ENCODE data around the gene KANK3.
"Not testable (repeated sequence)": the region's sequence is repeated elsewhere in the genome, so short reads cannot be mapped to it uniquely, and the experiment has no call there.

The KANK3 gene

GRCh38 chr19:8342684-8343482 is at the start of gene KANK3:
Gene KANK3 (minus strand): TSS chr19:8343262. CDS start chr19:8337828, 5,434 bp downstream.
- peak; percentile 91 for DNase-seq (ENCODE audit: low read depth in 2 of 2)

GRCh38 chr19:8392017-8392591 is 49.0 kb upstream of the KANK3 start:
- DNase-seq (ENCODE audit: low read depth in 2 of 2): no peak

DNA sequence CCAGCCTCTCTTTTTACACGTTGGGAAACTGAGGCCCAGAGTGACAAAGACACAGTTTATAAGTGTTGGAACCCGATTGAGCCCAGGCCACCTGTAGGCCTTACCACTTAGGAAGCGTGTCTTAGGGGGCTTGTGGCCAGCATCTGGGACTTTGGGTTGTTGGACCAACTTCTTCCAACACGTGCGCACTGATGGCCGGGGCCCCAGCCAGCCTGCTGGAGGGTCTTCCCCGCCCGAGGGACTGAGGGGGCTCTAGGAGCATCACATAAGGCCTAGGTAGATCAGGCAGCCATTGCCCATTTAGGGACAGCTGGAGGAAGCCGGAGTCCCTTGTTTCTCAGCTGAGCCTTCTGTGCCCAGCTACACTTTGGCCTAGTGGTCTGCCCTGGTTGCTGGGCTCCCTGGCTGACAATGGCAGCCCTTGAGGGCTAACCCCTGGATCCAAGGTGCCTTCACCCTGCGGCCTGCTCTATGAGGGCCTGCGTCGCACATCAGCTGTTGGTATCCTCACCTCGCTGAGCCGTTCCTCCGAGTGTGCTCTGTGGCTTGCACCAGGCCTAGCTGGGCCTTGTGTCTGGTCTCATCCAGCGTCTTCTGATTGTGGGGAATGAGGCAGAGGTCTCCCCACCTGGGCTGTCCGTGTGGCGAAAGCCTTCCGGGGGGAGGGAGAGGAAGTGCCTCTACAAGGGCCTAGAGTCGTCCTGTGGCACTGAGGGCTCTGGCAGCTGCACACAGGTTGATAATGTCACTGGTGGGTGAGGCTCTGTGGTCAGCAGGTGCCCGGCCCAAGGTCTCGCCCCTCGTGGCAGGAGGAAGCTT is 48.3 kb upstream of the KANK3 start:
- no peak for DNase-seq (ENCODE audit: low read depth in 2 of 2)

DNA sequence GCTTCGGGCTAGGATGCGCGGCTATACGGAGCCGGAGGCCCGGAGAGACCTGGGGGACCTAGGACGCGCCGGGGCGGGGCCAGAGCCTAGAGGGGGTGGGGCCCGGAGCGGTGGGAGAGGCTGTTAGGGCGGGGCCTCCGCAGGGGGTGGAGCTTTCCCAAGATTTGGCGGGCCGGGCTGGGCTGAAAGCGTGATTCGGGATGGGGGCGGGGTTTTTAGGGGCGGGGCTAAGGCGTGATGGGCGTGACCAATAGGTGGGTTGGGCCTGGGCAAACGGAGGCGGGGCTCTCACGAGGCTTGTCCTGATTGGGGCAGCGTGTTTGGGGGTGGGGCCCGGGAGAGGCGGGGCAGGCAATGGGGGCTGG is 47.5 kb upstream of the KANK3 start:
- DNase-seq (ENCODE audit: low read depth in 2 of 2): peak; percentile 88 to 97

DNA sequence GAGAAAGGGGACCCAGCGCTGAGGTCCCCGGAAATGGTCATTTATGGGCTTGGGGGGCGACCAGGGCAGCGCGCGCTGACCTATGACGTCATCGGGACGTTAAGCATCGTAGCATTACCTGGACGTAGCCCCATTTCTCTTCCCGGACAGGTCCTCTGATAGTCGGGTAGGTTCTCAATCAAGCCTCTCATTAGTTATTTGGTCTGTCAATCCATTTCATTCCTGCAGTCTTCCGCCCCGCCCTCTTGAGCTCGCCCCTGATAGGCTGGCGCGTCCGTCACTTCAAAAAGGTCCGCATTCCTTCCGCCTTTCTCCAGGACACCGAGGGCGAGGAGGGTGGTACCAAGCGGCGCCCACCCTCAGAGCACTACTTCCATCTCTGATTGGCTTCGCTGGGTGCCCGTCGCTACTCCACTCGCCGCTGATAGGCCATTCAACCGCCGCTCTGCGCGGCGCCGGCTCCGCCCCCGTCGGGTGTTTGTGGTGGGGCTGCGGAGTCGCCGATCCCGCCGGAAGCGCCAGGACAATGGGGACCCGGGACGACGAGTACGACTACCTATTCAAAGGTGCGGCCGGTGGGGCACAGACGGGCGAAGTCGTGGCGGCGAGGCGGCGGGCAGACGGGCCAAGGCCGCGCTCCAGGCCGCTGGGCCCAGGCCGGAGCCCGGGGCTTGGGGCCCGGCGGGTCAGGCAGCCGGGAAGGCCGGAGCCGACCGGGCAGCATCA is 47.0 kb upstream of the KANK3 start, which contains the start of gene RAB11B:
RAB11B (plus strand) TSS at position 470 of the 726 bp plus-strand sequence; CDS start at position 527, 57 bp downstream.
- peak; percentile 95 to 97 for DNase-seq (ENCODE audit: low read depth in 2 of 2)

DNA sequence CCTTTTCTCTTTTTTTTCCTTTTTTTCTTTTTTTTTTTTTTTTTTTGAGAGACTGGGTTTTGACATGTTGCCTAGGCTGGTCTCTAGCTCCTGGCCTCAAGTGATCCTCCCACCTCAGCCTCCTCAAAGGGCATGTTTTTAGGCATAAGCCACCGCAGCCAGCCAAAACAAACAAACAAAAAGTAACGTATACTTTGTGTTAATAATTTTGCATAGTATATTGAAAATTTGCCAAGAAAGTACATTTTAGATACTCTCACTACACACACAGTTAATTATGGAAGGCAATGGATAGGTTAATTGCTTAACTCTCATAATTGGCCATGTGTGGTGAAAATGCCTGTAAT is 45.5 kb upstream of the KANK3 start:
- no peak for DNase-seq (ENCODE audit: low read depth in 2 of 2)

DNA sequence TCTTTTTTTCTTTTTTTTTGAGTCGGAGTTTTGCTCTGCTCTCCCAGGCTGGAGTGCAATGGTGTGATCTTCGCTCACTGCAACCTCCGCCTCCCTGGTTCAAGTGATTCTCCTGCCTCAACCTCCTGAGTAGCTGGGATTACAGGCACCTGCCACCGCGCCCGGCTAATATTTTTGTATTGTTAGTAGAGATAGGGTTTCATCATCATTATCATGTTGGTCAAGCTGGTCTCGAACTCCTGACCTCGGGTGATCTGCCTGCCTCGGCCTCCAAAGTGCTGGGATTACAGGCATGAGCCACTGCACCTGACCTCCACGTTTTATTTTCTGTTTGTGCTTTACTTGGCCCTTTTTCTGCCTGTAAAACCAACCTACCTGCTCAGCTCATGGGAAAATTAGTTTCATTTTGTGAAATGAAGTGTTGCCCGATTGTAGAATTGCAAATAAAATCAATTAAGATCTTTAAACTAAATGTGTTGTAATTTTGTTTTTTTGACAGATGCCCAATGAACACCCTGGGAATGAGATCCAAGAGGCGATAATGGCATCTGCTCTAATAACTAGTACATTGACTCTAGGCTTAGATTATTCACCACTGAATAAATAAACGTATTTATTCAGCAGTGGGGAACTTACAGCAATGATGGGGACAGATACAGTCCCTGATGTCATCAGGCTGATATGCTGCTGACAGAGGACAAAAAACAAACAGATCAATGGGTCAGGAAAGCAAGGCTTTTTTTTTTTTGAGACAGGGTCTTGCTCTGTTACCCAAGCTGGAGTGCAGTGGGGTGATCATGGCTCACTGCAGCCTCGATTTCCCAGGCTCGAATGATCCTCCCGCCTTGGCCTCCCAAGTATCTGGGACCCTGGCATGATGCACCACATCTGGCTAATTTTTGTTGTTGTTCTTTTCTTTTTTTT is 44.9 kb upstream of the KANK3 start:
- DNase-seq (ENCODE audit: low read depth in 2 of 2): no peak

- no peak for DNase-seq (ENCODE audit: low read depth in 2 of 2)
These were observed 43.9 kb upstream of the KANK3 start for GRCh38 chr19:8386990-8387389.

GRCh38 chr19:8386419-8386818 is 43.4 kb upstream of the KANK3 start:
- not testable (repeated sequence) for DNase-seq (ENCODE audit: low read depth in 2 of 2)

- not testable (repeated sequence) for DNase-seq (ENCODE audit: low read depth in 2 of 2)
These were observed 42.5 kb upstream of the KANK3 start for GRCh38 chr19:8385566-8385965.

DNA sequence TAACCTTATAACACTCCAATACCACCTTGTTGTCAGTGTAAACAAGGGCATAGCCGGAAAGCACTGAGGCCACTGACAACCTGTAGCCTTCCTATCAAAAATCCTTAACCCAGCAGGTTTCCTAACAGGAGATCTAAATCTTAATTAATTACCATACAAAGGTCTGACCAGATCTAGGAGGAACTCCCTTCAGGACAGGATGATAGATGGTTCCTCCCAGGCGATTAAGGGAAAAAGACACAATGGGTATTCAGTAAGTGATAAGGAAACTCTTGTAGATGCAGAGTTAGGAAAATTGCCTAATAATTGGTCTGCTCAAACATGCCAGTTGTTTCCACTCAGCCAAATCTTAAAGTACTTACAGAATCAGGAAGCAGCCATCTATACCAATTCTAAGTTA is 42.0 kb upstream of the KANK3 start:
- not testable (repeated sequence) for DNase-seq (ENCODE audit: low read depth in 2 of 2)

DNA sequence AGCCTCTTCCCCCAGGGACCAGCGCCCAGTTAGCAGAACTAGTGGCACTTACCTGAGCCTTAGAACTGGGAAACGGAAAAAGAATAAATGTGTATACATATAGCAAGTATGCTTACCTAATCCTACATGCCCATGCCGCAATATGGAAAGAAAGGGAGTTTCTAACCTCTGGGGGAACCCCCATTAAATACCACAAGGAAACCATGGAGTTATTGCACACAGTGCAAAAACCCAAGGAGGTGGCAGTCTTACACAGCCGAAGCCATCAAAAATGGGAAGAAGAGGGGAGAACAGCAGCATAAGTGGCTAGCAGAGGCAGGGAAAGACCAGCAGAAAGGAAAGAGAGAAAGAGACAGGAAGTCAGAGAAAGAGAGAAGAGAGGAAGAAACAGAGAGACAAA is 41.5 kb upstream of the KANK3 start:
- not testable (repeated sequence) for DNase-seq (ENCODE audit: low read depth in 2 of 2)

GRCh38 chr19:8379156-8379891 is 36.3 kb upstream of the KANK3 start:
- not testable (repeated sequence) for DNase-seq (ENCODE audit: low read depth in 2 of 2)

DNA sequence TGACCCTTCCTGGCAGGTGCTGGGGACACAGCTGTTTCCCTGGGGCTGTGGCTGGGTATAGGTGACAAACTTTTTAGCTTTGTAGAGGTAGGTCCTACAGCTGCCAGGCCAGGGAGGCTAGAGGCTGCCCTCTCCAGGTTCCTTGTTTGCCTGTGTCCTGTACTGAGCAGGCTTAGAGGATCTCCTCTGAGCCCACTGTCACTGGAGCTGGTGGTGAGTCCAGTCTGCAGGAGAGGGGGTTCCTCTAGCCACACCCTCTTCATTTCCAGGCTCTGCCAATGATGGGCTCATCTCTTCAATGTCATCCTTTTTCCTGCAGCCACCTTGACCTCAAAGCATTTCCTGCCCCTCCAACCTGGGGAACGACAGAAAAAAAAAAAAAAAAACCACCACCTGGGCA is 34.5 kb upstream of the KANK3 start:
- no peak for DNase-seq (ENCODE audit: low read depth in 2 of 2)

DNA sequence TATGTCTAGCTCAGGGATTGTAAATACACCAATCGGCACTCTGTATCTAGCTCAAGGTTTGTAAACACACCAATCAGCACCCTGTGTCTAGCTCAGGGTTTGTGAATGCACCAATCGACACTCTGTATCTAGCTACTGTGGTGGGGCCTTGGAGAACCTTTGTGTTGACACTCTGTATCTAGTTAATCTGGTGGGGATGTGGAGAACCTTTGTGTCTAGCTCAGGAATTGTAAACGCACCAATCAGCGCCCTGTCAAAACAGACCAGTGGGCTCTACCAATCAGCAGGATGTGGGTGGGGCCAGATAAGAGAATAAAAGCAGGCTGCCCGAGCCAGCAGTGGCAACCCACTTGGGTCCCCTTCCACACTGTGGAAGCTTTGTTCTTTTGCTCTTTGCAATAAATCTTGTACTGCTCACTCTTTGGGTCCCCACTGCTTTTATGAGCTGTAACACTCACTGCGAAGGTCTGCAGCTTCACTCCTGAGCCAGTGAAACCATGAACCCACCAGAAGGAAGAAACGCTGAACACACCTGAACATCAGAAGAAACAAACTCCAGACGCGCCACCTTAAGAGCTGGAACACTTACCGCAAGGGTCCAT is 33.4 kb upstream of the KANK3 start:
- DNase-seq (ENCODE audit: low read depth in 2 of 2): not testable (repeated sequence)

- not testable (repeated sequence) for DNase-seq (ENCODE audit: low read depth in 2 of 2)
These were observed 32.7 kb upstream of the KANK3 start for GRCh38 chr19:8375766-8376165.

- DNase-seq (ENCODE audit: low read depth in 2 of 2): no peak
These were observed 31.1 kb upstream of the KANK3 start for GRCh38 chr19:8373867-8374813.

- no peak for DNase-seq (ENCODE audit: low read depth in 2 of 2)
These were observed 28.1 kb upstream of the KANK3 start for GRCh38 chr19:8371011-8371804.
